Esophagus squamous epithelium (tissue), 5 donors: Measurements from ENCODE around the gene SLC46A3. TPM values are rescaled to one million over a fixed set of nuclear protein-coding genes. Genes with fewer than 3 reads are reported as not detected.
A peak's percentile ranks its signal among the peaks of the same experiment; 100 is the strongest.

ENCODE experiments used
- DNase-seq: peaks from one replicate; lab custom pipeline; 2025; lab: John Stamatoyannopoulos, UW
- H3K27ac ChIP-seq, 4 donors: fragments of 200-600 bp; sonication (generic); one replicate each; pipeline ENCODE4 v1.5.1; 2016 to 2019; ENCODE audit warnings: mild to moderate bottlenecking in 1 of 4
- H3K27me3 ChIP-seq, 4 donors: fragments of 200-600 bp; sonication (generic); 1 replicate in 3 of 4; 2 replicates in 1 of 4; pipeline versions ENCODE4 v1.5.1 to v1.6.0; 2017 to 2021; ENCODE audit warnings: antibody characterized with exemption in 1 of 4
- H3K36me3 ChIP-seq, 3 donors: fragments of 200-600 bp; sonication (generic); one replicate each; pipeline ENCODE4 v1.5.1; 2016 to 2019
- H3K4me1 ChIP-seq, 3 donors: fragments of 200-600 bp; sonication (generic); one replicate each; pipeline ENCODE4 v1.5.1; 2017 to 2019
- H3K4me3 ChIP-seq, 4 donors: fragments of 200-600 bp; sonication (generic); 1 replicate in 3 of 4; 2 replicates in 1 of 4; pipeline ENCODE4 v1.5.1; 2016 to 2019; ENCODE audit warnings: mild to moderate bottlenecking in 2 of 4, moderate library complexity in 1 of 4
- H3K9me3 ChIP-seq, 3 donors: fragments of 200-600 bp; sonication (generic); one replicate each; pipeline ENCODE4 v1.5.1; 2016 to 2019
- POLR2A ChIP-seq, 4 donors: fragments of 450-650 bp; IDR thresholded peaks; one replicate each; pipeline ENCODE4 v1.6.1; 2017; ENCODE audit warnings: antibody characterized with exemption in 4 of 4, mild to moderate bottlenecking in 4 of 4, moderate library complexity in 3 of 4
- WGBS, 2 donors: methylation state at CpG; one replicate each; pipeline ENCODE4 v1.1.5; 2018; 5-methylcytosine and 5-hydroxymethylcytosine counted together
- intact Hi-C: fragments of 100-400 bp; cut with DNase I; formaldehyde crosslinking; loops from one replicate; pipeline ENCODE4 v1.15.0; 2022
- total RNA-seq, 4 donors: library from RNA; depleted of rRNA; stranded (reverse); fragments of >200 nt; gene quantifications; one replicate each; pipeline ENCODE4 v1.1.0, GENCODE V29; 2016
- TF ChIP-seq, protein P1 (sequence below), 6 experiments: fragments of 450-650 bp in 4 of 6; fragments of 200-600 bp in 2 of 6; sonication (generic) in 2 of 6; IDR thresholded peaks; one replicate each; pipeline ENCODE4 v1.5.1; 2016 to 2019; ENCODE audit warnings: antibody characterized with exemption in 6 of 6, mild to moderate bottlenecking in 4 of 6, moderate library complexity in 4 of 6
- donor health status: DM: yes; HTN: yes; CAD: no.

The SLC46A3 gene
- total RNA-seq, 4 donors from 2014 or later: 0.99 to 8.0 (median 3.1) TPM

DNA sequence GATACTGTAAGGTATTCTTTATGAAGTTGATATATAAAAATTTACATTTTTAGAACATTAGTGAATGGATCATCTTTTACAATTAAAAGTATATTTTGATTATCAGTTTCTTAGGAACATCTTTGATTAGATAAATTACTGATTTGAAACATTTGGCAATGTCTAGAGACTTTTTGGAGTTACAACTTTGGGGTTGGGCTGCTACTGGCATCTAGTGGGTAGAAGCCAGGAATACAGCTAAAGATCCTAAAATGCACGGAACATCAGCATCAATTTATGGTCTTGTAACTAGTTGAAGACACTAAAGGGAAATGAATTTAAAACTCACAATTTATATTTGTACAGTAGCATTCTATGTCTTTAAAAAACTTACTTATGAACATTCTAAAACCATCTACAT, 40.0 kb downstream of the SLC46A3 start:
- DNase-seq: no peak
- peaks cover 13 to 66% (median 13%) of the 10 kb centered on the region in 3 donors for H3K36me3 ChIP-seq
- H3K9me3 ChIP-seq: no peaks in the 10 kb centered on the region
- intact Hi-C loops: no loop called here
- H3K27me3 ChIP-seq: no peaks in the 10 kb centered on the region
- no peak overlapping the region for H3K27ac ChIP-seq
- no peak for TF ChIP-seq POLR2A (IDR thresholded peaks at IDR 0.05)
- TF ChIP-seq, protein P1, sequence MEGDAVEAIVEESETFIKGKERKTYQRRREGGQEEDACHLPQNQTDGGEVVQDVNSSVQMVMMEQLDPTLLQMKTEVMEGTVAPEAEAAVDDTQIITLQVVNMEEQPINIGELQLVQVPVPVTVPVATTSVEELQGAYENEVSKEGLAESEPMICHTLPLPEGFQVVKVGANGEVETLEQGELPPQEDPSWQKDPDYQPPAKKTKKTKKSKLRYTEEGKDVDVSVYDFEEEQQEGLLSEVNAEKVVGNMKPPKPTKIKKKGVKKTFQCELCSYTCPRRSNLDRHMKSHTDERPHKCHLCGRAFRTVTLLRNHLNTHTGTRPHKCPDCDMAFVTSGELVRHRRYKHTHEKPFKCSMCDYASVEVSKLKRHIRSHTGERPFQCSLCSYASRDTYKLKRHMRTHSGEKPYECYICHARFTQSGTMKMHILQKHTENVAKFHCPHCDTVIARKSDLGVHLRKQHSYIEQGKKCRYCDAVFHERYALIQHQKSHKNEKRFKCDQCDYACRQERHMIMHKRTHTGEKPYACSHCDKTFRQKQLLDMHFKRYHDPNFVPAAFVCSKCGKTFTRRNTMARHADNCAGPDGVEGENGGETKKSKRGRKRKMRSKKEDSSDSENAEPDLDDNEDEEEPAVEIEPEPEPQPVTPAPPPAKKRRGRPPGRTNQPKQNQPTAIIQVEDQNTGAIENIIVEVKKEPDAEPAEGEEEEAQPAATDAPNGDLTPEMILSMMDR (IDR thresholded peaks at IDR 0.05): no peak
- no peaks in the 10 kb centered on the region for H3K4me1 ChIP-seq
- 86 to 89% methylated on average over 1 of the region's 1 CpG for WGBS, 2 donors
- H3K4me3 ChIP-seq: no peak overlapping the region

DNA sequence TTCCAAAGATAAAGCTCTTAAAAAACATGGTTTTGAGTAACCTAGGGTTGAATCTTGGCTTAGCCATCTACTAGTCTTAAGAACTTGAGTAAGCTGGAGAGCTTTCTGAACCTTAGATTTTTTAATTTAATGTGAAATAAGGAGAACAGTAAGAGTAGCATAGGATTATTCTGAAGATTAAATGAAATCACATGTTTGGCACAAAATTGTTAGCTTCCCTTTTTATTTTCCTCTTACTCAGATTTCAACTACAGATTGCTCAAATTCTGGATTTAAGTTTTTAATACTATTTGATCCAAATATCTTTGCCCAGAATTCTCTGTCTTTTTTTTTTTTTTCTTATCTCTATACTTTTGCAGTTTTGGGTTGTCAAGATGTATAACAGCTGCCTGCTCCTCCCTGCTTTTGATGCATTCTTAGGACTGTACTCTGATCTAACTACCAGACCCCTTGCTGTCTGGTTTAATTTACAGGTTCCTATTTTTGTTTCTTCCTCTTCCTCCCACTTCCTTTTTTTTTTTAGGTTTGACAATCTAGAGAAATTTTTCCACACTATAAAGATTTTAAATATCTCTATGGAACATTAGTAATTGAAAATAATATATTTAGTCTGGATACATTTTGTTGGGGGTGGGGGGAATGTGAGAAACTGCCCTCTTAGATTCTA, 47.5 kb downstream of the SLC46A3 start:
- intact Hi-C loops: no loop called here
- no peak for DNase-seq
- Histone ChIP-seq H3K9me3 (no peaks in the 10 kb centered on the region), H3K4me3 (no peak overlapping the region), H3K27me3 (no peaks in the 10 kb centered on the region), H3K4me1 (no peaks in the 10 kb centered on the region), H3K36me3 (peaks cover 19 to 100% (median 56%) of the 10 kb centered on the region in 3 donors), H3K27ac (no peak overlapping the region)
- no peak for TF ChIP-seq POLR2A (IDR thresholded peaks at IDR 0.05)
- TF ChIP-seq, protein P1 (IDR thresholded peaks at IDR 0.05): no peak

DNA sequence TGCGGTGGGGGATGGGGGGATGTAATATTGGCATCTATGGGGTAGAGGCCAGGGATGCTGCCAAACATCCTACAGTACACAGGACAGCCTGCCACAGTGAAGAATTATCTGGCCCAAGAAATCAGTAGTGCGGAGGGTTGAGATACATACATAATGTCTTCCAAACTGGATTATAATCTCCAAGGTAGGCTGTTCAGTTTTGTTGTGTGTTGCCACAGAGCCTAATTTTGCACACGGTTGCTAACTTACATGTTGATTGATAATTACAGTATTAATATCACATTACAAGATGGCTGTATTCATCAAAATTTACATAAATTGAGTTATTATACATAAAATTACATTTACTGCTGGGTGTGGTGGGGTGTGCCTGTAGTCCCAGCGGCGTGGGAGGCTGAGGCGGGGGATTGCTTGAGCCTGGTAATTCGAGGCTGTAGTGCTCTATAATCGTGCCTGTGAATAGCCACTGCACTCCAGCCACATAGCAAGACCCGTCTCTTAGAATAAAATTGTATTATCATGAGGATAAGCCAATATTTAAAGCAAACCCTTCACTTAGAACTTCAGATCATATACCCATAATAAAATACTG, 51.8 kb downstream of the SLC46A3 start:
- DNase-seq: no peak
- intact Hi-C loops: no loop called here
- no peaks in the 10 kb centered on the region for H3K27me3 ChIP-seq
- TF ChIP-seq, protein P1 (IDR thresholded peaks at IDR 0.05): no peak
- TF ChIP-seq POLR2A (IDR thresholded peaks at IDR 0.05): no peak
- H3K36me3 ChIP-seq: peaks cover 13 to 100% (median 67%) of the 10 kb centered on the region in 3 donors
- no peak overlapping the region for H3K4me3 ChIP-seq
- peaks cover 0 to 2% (median under 1%) of the 10 kb centered on the region in 3 donors for H3K4me1 ChIP-seq
- 90 to 97% methylated on average over 9 of the region's 9 CpGs for WGBS, 2 donors
- no peak overlapping the region for H3K27ac ChIP-seq
- H3K9me3 ChIP-seq: no peaks in the 10 kb centered on the region

DNA sequence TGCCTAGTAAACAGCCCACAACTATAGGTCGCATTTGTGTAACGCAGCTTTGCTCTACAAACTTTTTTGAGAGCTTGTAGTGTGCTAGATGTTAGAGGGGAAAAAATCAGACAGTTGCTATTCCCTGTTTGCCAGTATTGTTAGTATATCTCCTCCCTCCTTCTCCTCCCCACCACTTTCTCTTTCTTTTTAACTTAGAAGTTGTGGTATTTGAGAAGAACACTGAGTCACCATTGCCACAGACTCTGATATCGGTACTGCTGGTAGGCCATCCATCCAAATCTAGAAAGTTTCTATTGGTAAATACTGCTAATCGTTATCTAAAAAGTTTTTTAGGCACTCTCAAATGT, 59.2 kb downstream of the SLC46A3 start:
- peaks cover 6 to 31% (median 18%) of the 10 kb centered on the region in 3 donors for H3K36me3 ChIP-seq
- peaks cover 19 to 56% (median 23%) of the 10 kb centered on the region in 3 donors for H3K4me1 ChIP-seq
- DNase-seq: no peak
- intact Hi-C loops: no loop called here
- H3K4me3 ChIP-seq: peak overlapping the region; percentile 76 to 99 (median 86)
- 8 to 9% methylated on average over 3 to 4 of the region's 4 CpGs for WGBS, 2 donors
- H3K9me3 ChIP-seq: no peaks in the 10 kb centered on the region
- no peaks in the 10 kb centered on the region for H3K27me3 ChIP-seq
- TF ChIP-seq, protein P1 (IDR thresholded peaks at IDR 0.05): no peak
- TF ChIP-seq POLR2A (IDR thresholded peaks at IDR 0.05): no peak
- H3K27ac ChIP-seq: peak overlapping the region; percentile 91 to 98 (median 94)
